ENCODE measurements around the gene ITPKC. TPM values are rescaled to one million over a fixed set of nuclear protein-coding genes. Genes with fewer than 3 reads are reported as not detected.
A peak's percentile ranks its signal among the peaks of the same experiment; 100 is the strongest.

The ITPKC gene
- total and polyA plus RNA-seq, 10 of the 15 experiments (the other 5 are each of a cell fraction or from before 2014, with no cell fraction given) = 0.03 to 6.4 (median 3.5) TPM

GRCh38 chr19:40714441-40715299 lies 2.2 kb upstream of the ITPKC start (continued):
- peak; percentile 61; the same call in 1 of the 2 replicates for TF ChIP-seq CREB1 (IDR thresholded peaks at IDR 0.05; ENCODE audit: low read depth)
- no peak for TF ChIP-seq E2F4 (IDR thresholded peaks at IDR 0.05; ENCODE audit: low read depth, low read length)
- no peak for TF ChIP-seq STAT3 (IDR thresholded peaks at IDR 0.05; ENCODE audit: low read depth, low read length)
- no peak for TF ChIP-seq HDAC6 (IDR thresholded peaks at IDR 0.05; ENCODE audit: unreplicated experiment)
- no peak for TF ChIP-seq ZZZ3 (IDR thresholded peaks at IDR 0.05; ENCODE audit: control insufficient read depth, insufficient read length, low read depth)
- TF ChIP-seq MYB (IDR thresholded peaks at IDR 0.05; ENCODE audit: borderline replicate concordance, low read depth, low read length) = no peak
- no peak for TF ChIP-seq RBBP5 (conservative IDR thresholded peaks at IDR 0.05)
- no peak; the same call in 1 of the 2 replicates for TF ChIP-seq NRF1 (conservative IDR thresholded peaks at IDR 0.05; ENCODE audit: low read depth, low read length)
- no peak for TF ChIP-seq PAX5 (IDR thresholded peaks at IDR 0.05; ENCODE audit: borderline replicate concordance, low read depth, low read length)
- 0 out of 3 replicates have a peak, but pooled peaks have one; percentile 25 for TF ChIP-seq POU2F2 (IDR thresholded peaks at IDR 0.05; ENCODE audit: borderline replicate concordance, low read depth, low read length)
- no peak for TF ChIP-seq SMAD1 (IDR thresholded peaks at IDR 0.05; ENCODE audit: low read depth, partially characterized antibody)
- TF ChIP-seq YBX1 (IDR thresholded peaks at IDR 0.05) = no peak
- no peak for TF ChIP-seq STAT1 (conservative IDR thresholded peaks at IDR 0.05)
- no peak for TF ChIP-seq ZNF217 (IDR thresholded peaks at IDR 0.05)
- no peak for TF ChIP-seq BACH1 (IDR thresholded peaks at IDR 0.05; ENCODE audit: borderline replicate concordance)
- no peak for TF ChIP-seq KLF5 (IDR thresholded peaks at IDR 0.05; ENCODE audit: partially characterized antibody)
- TF ChIP-seq PBX3 (IDR thresholded peaks at IDR 0.05; ENCODE audit: insufficient replicate concordance, low read depth, low read length) = peak; percentile 98
- no peak for TF ChIP-seq PML (IDR thresholded peaks at IDR 0.05; ENCODE audit: low read length)
- TF ChIP-seq PKNOX1 (IDR thresholded peaks at IDR 0.05) = peak; percentile 99
- TF ChIP-seq IRF5 (IDR thresholded peaks at IDR 0.05; ENCODE audit: borderline replicate concordance) = no peak
- TF ChIP-seq BMI1 (IDR thresholded peaks at IDR 0.05; ENCODE audit: borderline replicate concordance) = peak; percentile 74; the same call in 1 of the 2 replicates
- TF ChIP-seq BCL11A (IDR thresholded peaks at IDR 0.05; ENCODE audit: low read depth, low read length) = no peak
- TF ChIP-seq SREBF2 (IDR thresholded peaks at IDR 0.05; ENCODE audit: low read length) = no peak
- no peak for TF ChIP-seq NR2C1 (IDR thresholded peaks at IDR 0.05)

Measured in GM12878 (cell line).